Testis (tissue), 3 donors: ENCODE results near the gene LCLAT1. TPM values are rescaled to one million over a fixed set of nuclear protein-coding genes. Genes with fewer than 3 reads are reported as not detected.

ENCODE experiments used
- DNase-seq: peaks from one replicate; pipeline ENCODE4 v3.0.0-alpha.2; 2019
- H3K27ac ChIP-seq, 2 donors: fragments of 200-600 bp; sonication (generic); one replicate each; pipeline ENCODE4 v1.5.1; 2019
- H3K27me3 ChIP-seq: fragments of 200-600 bp; sonication (generic); one replicate; pipeline ENCODE4 v1.5.1; 2019
- H3K36me3 ChIP-seq: fragments of 200-600 bp; sonication (generic); one replicate; pipeline ENCODE4 v1.5.1; 2017; ENCODE audit warnings: low read depth; ENCODE audit errors: missing control alignments
- H3K4me1 ChIP-seq: fragments of 200-600 bp; sonication (generic); one replicate; pipeline ENCODE4 v1.5.1; 2019
- H3K4me3 ChIP-seq, 2 donors: fragments of 200-600 bp; sonication (generic); one replicate each; pipeline ENCODE4 v1.5.1; 2017 to 2019
- H3K9me3 ChIP-seq: fragments of 200-600 bp; sonication (generic); one replicate; pipeline ENCODE4 v1.5.1; 2017
- CTCF ChIP-seq, 3 experiments: fragments of 450-650 bp in 2 of 3; fragments of 200-600 bp in 1 of 3; sonication (generic) in 1 of 3; IDR thresholded peaks; one replicate each; pipeline ENCODE4 v1.5.1; 2016 to 2019; ENCODE audit warnings: antibody characterized with exemption in 3 of 3, mild to moderate bottlenecking in 2 of 3, moderate library complexity in 1 of 3
- POLR2A ChIP-seq: fragments of 450-650 bp; IDR thresholded peaks from one replicate; pipeline ENCODE4 v1.6.1; 2017; ENCODE audit warnings: antibody characterized with exemption, mild to moderate bottlenecking, moderate library complexity
- WGBS, 2 donors: methylation state at CpG; one replicate each; pipeline ENCODE4 v1.1.5; 2018; 5-methylcytosine and 5-hydroxymethylcytosine counted together
- intact Hi-C: fragments of 100-400 bp; cut with DNase I; formaldehyde crosslinking; loops from one replicate; pipeline ENCODE4 v1.15.1; 2023; ENCODE audit warnings: low total_unique reads
- polyA plus RNA-seq: library from polyadenylated mRNA; stranded (reverse); fragments of 350-450 nt; fragmentation: Illumina TruSeq; extraction: RNeasy Lipid Tissue Mini Kit (QIAGEN cat#74804); gene quantifications from one replicate; pipeline ENCODE4 v1.2.3, GENCODE V29; 2014; ENCODE audit warnings: low read depth, low replicate concordance; ENCODE audit not compliant: insufficient read depth
- total RNA-seq, 2 donors: library from RNA; depleted of rRNA; stranded (reverse); fragments of >200 nt; gene quantifications; one replicate each; pipeline ENCODE4 v1.2.3, GENCODE V29; 2016

LCLAT1 gene
- total and polyA plus RNA-seq, 3 donors from 2014 or later: 11.1 to 39.4 (median 34.9) TPM

DNA sequence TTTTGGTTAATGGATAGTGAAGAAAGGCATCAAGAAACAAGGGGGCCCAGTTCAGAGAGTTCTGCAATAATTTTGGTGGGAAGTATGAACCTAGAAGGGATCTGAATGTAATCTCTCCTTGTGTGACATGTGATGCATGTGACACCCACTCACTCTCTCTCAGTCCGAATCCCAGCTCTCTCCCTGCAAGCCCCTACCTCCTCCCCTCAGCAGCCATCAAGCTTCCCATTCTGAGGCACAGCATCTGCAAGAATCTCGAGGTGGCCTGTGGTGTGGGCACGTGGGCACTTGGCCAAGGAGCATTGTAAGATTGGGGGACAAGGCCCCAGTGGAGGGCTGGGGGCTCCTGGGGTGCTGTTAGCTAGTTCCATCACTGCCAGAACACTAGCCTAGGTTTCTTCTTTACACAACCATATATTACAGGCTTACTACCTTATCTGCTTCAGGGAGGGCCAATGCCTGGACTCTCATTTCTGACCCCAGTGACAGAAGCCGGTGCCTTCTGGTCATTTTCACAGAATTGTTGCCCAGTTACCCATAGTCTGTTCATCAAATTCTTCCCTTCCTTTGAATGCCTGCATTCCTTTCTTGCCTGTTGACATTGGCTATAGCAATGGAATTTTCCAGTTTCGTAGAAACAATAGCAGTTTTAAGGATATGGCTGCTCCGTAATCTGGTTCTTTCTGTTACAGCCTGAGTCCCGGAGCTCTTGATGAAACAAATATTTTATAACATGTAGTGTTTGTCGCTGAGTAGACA, 13.3 kb upstream of the LCLAT1 start:
- H3K27ac ChIP-seq: peak overlapping the region in 1 of 2 donors; percentile 51
- no peaks in the 10 kb centered on the region for H3K9me3 ChIP-seq
- H3K4me3 ChIP-seq: no peak overlapping the region
- TF ChIP-seq CTCF (IDR thresholded peaks at IDR 0.05) (no peak), POLR2A (no peak)
- no peaks in the 10 kb centered on the region for H3K4me1 ChIP-seq
- DNase-seq: no peak
- 62 to 63% methylated on average over 8 of the region's 8 CpGs for WGBS, 2 donors
- H3K36me3 ChIP-seq: no peaks in the 10 kb centered on the region
- no peaks in the 10 kb centered on the region for H3K27me3 ChIP-seq
- intact Hi-C loops: no loop called here

GRCh38 chr2:30434708-30435107, 12.3 kb upstream of the LCLAT1 start:
- Histone ChIP-seq H3K9me3 (no peaks in the 10 kb centered on the region), H3K27ac (no peak overlapping the region), H3K36me3 (no peaks in the 10 kb centered on the region), H3K4me3 (no peak overlapping the region), H3K4me1 (no peaks in the 10 kb centered on the region), H3K27me3 (no peaks in the 10 kb centered on the region)
- intact Hi-C loops: no loop called here
- no peak for DNase-seq
- TF ChIP-seq POLR2A (no peak), CTCF (IDR thresholded peaks at IDR 0.05) (no peak)
- WGBS, 2 donors: 54 to 71% methylated on average over 4 of the region's 4 CpGs

- H3K27ac ChIP-seq: no peak overlapping the region
- 38 to 39% methylated on average over 1 of the region's 1 CpG for WGBS, 2 donors
- no peaks in the 10 kb centered on the region for H3K9me3 ChIP-seq
- H3K4me3 ChIP-seq: no peak overlapping the region
- intact Hi-C loops: no loop called here
- no peak for DNase-seq
- no peaks in the 10 kb centered on the region for H3K36me3 ChIP-seq
- no peaks in the 10 kb centered on the region for H3K4me1 ChIP-seq
- no peaks in the 10 kb centered on the region for H3K27me3 ChIP-seq
- TF ChIP-seq POLR2A: no peak
- no peak for TF ChIP-seq CTCF (IDR thresholded peaks at IDR 0.05)
Observed at GRCh38 chr2:30436859-30437435, 10.1 kb upstream of the LCLAT1 start.

GRCh38 chr2:30437809-30438548, 9.1 kb upstream of the LCLAT1 start:
- H3K9me3 ChIP-seq: no peaks in the 10 kb centered on the region
- H3K4me1 ChIP-seq: no peaks in the 10 kb centered on the region
- peak; percentile 47 for DNase-seq
- intact Hi-C loops: no loop called here
- H3K27ac ChIP-seq: peak overlapping the region in 1 of 2 donors; percentile 29
- no peaks in the 10 kb centered on the region for H3K36me3 ChIP-seq
- no peaks in the 10 kb centered on the region for H3K27me3 ChIP-seq
- no peak overlapping the region for H3K4me3 ChIP-seq
- WGBS, 2 donors: 64 to 75% methylated on average over 4 of the region's 4 CpGs
- TF ChIP-seq POLR2A: no peak
- no peak for TF ChIP-seq CTCF (IDR thresholded peaks at IDR 0.05)
